ENCODE measurements around the gene MCL1.
A peak's percentile ranks its signal among the peaks of the same experiment; 100 is the strongest.

DNA sequence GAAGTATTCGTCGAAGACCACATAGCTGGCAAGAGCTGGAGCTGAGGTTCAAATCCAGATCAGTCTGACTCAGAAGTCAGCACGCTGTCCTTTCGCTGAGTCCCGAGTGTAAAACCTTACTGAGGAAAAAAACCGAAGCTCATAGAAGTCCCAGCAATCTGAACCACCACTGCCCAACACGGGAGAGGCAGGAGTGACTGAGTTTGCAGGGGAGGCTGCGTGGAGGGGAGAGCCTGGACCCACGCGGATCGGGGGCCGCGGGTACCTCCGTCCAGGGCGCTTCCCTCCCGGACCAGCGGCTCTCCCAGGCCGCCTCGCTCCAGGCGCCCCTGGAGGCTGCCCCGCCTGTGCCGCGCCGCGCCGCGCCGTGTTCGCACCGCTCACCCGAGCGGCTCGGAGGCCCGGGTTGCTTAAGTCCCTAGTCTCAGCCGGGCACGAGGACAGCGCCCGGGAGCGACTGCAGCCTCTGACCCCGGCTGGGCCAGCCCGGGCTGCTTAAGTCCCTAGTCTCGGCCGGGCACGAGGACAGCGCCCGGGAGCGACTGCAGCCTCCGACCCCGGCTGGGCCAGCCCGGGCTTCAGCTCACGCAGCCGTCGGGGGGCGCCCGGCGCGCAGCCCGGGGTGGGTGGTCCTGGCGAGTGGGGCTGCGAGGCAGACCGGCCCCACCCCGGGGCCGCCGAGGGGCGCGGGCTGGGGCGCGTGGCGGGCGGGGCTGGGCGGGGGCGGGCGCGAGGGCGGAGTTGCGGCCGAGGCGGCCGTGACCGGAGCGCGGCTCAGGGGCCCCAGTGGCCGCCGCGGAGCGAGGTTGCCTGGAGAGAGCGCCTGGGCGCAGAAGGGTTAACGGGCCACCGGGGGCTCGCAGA, 30.5 kb downstream of the MCL1 start, which contains the start of gene ADAMTSL4:
- TF ChIP-seq POLR2A (IDR thresholded peaks at IDR 0.05): peak in 1 of 3 donors; percentile 17
- TF ChIP-seq, protein P1, sequence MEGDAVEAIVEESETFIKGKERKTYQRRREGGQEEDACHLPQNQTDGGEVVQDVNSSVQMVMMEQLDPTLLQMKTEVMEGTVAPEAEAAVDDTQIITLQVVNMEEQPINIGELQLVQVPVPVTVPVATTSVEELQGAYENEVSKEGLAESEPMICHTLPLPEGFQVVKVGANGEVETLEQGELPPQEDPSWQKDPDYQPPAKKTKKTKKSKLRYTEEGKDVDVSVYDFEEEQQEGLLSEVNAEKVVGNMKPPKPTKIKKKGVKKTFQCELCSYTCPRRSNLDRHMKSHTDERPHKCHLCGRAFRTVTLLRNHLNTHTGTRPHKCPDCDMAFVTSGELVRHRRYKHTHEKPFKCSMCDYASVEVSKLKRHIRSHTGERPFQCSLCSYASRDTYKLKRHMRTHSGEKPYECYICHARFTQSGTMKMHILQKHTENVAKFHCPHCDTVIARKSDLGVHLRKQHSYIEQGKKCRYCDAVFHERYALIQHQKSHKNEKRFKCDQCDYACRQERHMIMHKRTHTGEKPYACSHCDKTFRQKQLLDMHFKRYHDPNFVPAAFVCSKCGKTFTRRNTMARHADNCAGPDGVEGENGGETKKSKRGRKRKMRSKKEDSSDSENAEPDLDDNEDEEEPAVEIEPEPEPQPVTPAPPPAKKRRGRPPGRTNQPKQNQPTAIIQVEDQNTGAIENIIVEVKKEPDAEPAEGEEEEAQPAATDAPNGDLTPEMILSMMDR (IDR thresholded peaks at IDR 0.05): peak in 5 of 7 experiments; percentile 8 to 32 (median 14)

Measured in body of pancreas (tissue), 4 donors.